Measurements from ENCODE around the gene ARSB. TPM values are rescaled to one million over a fixed set of nuclear protein-coding genes. Genes with fewer than 3 reads are reported as not detected.

The ARSB gene
- total RNA-seq, 1 experiment from 2014 or later: 11.4 TPM

- Mint-ChIP-seq H3K36me3 (ENCODE audit: insufficient read depth in 1 of 3, low read depth in 3 of 3) (peaks cover 0 to 3% (median 0%) of the 10 kb centered on the region in 3 experiments; a peak in 2 of 7 replicates), H3K4me3 (no peak overlapping the region), H3K9me3 (no peaks in the 10 kb centered on the region), H3K27me3 (ENCODE audit: low read depth) (no peaks in the 10 kb centered on the region), H3K27ac (peak overlapping the region in 1 of 3 experiments; percentile 20; a peak in 1 of 7 replicates), H3K4me1 (peaks cover 0 to 3% of the 10 kb centered on the region in 2 experiments; a peak in 2 of 4 replicates)
- H4K8ac ChIP-seq (replicated peaks; ENCODE audit: insufficient read length, low read depth, low read length): no peak overlapping the region
- H2BK20ac ChIP-seq (ENCODE audit: low read depth, low read length, poor library complexity, severe bottlenecking): no peak overlapping the region
- H2BK120ac ChIP-seq (ENCODE audit: low read depth, low read length, poor library complexity, severe bottlenecking): no peak overlapping the region
- H4K20me1 ChIP-seq (ENCODE audit: control insufficient read depth, insufficient read depth, insufficient read length): no peaks in the 10 kb centered on the region
- no peak overlapping the region for H3K9ac ChIP-seq (ENCODE audit: extremely low read depth, insufficient read length, low read length)
- no peak overlapping the region for H2AFZ ChIP-seq (ENCODE audit: low read length)
- H3K4ac ChIP-seq (ENCODE audit: low read depth, low read length): no peak overlapping the region
- H2AK5ac ChIP-seq (ENCODE audit: insufficient read length, low read length): no peak overlapping the region
- H2BK12ac ChIP-seq (ENCODE audit: insufficient read length, low read depth, low read length): no peak overlapping the region
- DNase-seq: no peak
- H3K79me1 ChIP-seq (ENCODE audit: insufficient read depth, low read depth, low read length, poor library complexity, severe bottlenecking): no peaks in the 10 kb centered on the region
- no peak overlapping the region for H3K56ac ChIP-seq (ENCODE audit: insufficient read length, low read depth, low read length)
- no peak overlapping the region for H3K14ac ChIP-seq (ENCODE audit: insufficient read depth, low read length)
- no CpG with 5 or more reads among the region's 1 CpG for WGBS (ENCODE audit: extremely low coverage, insufficient read length, low lambda C conversion rate)
- H3K79me2 ChIP-seq (ENCODE audit: insufficient read depth, low read length): no peaks in the 10 kb centered on the region
- TF ChIP-seq CTCF (conservative IDR thresholded peaks at IDR 0.05): no peak
- H3T11ph ChIP-seq (ENCODE audit: low read length): no peak overlapping the region
- H3K23me2 ChIP-seq (ENCODE audit: insufficient read length, low read depth, low read length, poor library complexity, severe bottlenecking): no peaks in the 10 kb centered on the region
- no peak overlapping the region for H3K27ac ChIP-seq (ENCODE audit: insufficient read length, low read depth, low read length)
- H3K27me3 ChIP-seq (ENCODE audit: insufficient read depth, low read length): no peaks in the 10 kb centered on the region
- no peak overlapping the region for H2BK15ac ChIP-seq (ENCODE audit: low read depth, low read length)
- no peak overlapping the region for H4K5ac ChIP-seq (ENCODE audit: insufficient read length, low read depth, low read length)
- no peaks in the 10 kb centered on the region for H3K4me1 ChIP-seq (ENCODE audit: insufficient read depth, low read length)
- no peak overlapping the region for H2BK5ac ChIP-seq (ENCODE audit: insufficient read length, low read length)
- H3K18ac ChIP-seq (ENCODE audit: insufficient read length, low read depth, low read length): no peak overlapping the region
- no peaks in the 10 kb centered on the region for H3K9me3 ChIP-seq (ENCODE audit: control insufficient read depth, low read depth, low read length)
- H3K4me2 ChIP-seq (ENCODE audit: insufficient read depth, insufficient read length, low read length): no peak overlapping the region
- no peak overlapping the region for H4K91ac ChIP-seq (ENCODE audit: insufficient read length, low read depth, low read length)
- H3K23ac ChIP-seq (ENCODE audit: insufficient read length, low read depth, low read length): no peak overlapping the region
Observed at GRCh38 chr5:78959767-78960166, 25.3 kb downstream of the ARSB start.

Measured in H9 (cell line).